NCI-H146 treated with DMSO at 0.1 percent for 48 hours (cell line): Measurements from ENCODE around the gene FGF8.

Source experiments
- DNase-seq: peaks from one replicate; lab custom pipeline; 2025; ENCODE audit not compliant: unreplicated experiment; lab: John Stamatoyannopoulos, UW

FGF8 gene

GRCh38 chr10:101741938-101742337 lies 34.0 kb downstream of the FGF8 start:
- DNase-seq: no peak

- DNase-seq: no peak
Measured at GRCh38 chr10:101736666-101737065, 39.2 kb downstream of the FGF8 start.

GRCh38 chr10:101732096-101732495 lies 43.8 kb downstream of the FGF8 start:
- no peak for DNase-seq

- no peak for DNase-seq
Measured at GRCh38 chr10:101726115-101726387, 49.9 kb downstream of the FGF8 start.

GRCh38 chr10:101725296-101726114 lies 50.4 kb downstream of the FGF8 start:
- DNase-seq: no peak

GRCh38 chr10:101724446-101724845 lies 51.5 kb downstream of the FGF8 start:
- DNase-seq: no peak

GRCh38 chr10:101723176-101723575 lies 52.7 kb downstream of the FGF8 start:
- DNase-seq: no peak

GRCh38 chr10:101721806-101722205 lies 54.1 kb downstream of the FGF8 start:
- DNase-seq: no peak

GRCh38 chr10:101720606-101721230 lies 55.2 kb downstream of the FGF8 start:
- DNase-seq: no peak
